Measurements from ENCODE around the gene AUTS2.

The AUTS2 gene

DNA sequence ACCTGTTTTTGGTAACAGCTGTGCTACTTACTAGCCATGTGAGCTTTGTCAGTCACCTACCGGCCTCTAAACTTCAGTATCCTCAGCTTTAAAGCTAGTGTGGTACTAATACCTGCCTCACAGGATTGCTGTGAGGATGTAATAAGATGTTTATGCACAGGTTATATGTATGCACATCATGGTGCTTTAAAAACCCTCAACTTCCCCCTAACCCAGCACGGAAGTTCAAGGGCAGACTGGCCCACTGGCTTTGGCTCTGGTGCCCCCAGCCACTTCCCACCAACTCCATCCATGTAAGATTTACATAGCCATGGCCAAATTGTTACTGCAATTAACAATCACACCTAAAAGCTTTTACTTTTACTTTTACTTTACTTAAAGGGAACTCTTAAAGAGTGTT is 857.6 kb downstream of the AUTS2 start:
- Mint-ChIP-seq H3K4me1 (peaks cover 20% of the 10 kb centered on the region), H3K4me3 (no peak overlapping the region), H3K27me3 (ENCODE audit: low read depth) (peaks cover 4% of the 10 kb centered on the region), H3K36me3 (ENCODE audit: low read depth) (peaks cover 5% of the 10 kb centered on the region), H3K9me3 (no peaks in the 10 kb centered on the region), H3K27ac (no peak overlapping the region)
- TF ChIP-seq, protein P1, sequence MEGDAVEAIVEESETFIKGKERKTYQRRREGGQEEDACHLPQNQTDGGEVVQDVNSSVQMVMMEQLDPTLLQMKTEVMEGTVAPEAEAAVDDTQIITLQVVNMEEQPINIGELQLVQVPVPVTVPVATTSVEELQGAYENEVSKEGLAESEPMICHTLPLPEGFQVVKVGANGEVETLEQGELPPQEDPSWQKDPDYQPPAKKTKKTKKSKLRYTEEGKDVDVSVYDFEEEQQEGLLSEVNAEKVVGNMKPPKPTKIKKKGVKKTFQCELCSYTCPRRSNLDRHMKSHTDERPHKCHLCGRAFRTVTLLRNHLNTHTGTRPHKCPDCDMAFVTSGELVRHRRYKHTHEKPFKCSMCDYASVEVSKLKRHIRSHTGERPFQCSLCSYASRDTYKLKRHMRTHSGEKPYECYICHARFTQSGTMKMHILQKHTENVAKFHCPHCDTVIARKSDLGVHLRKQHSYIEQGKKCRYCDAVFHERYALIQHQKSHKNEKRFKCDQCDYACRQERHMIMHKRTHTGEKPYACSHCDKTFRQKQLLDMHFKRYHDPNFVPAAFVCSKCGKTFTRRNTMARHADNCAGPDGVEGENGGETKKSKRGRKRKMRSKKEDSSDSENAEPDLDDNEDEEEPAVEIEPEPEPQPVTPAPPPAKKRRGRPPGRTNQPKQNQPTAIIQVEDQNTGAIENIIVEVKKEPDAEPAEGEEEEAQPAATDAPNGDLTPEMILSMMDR (IDR thresholded peaks at IDR 0.05; ENCODE audit: unreplicated experiment in 3 of 3) = no peak

DNA sequence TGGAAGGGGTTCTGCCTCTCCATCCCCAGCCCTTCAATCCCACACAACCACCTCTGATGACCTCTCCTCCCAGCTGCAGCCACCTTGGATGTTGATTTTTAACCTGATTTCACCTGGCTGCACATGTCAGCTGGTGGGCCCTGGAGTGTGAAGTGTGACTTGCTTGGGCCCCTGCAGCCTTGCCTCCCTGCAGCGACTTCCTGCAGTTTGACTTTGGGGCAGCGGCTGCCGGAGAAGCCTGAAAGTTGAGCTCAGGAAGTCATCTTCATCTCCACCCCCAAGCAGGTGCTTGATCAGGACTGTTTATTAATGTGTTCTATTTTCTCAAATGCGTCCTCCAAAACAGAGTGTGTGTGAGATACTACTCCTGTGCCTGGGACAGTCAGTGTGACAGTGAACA is 858.4 kb downstream of the AUTS2 start:
- H3K36me3 Mint-ChIP-seq (ENCODE audit: low read depth) = peaks cover 5% of the 10 kb centered on the region
- peak overlapping the region in 1 of 3 experiments; percentile 72 for H3K27ac Mint-ChIP-seq
- H3K27me3 Mint-ChIP-seq (ENCODE audit: low read depth) = peaks cover 5% of the 10 kb centered on the region
- TF ChIP-seq, protein P1 (IDR thresholded peaks at IDR 0.05; ENCODE audit: unreplicated experiment in 3 of 3) = no peak
- no peaks in the 10 kb centered on the region for H3K9me3 Mint-ChIP-seq
- H3K4me3 Mint-ChIP-seq = no peak overlapping the region
- peaks cover 20% of the 10 kb centered on the region for H3K4me1 Mint-ChIP-seq

DNA sequence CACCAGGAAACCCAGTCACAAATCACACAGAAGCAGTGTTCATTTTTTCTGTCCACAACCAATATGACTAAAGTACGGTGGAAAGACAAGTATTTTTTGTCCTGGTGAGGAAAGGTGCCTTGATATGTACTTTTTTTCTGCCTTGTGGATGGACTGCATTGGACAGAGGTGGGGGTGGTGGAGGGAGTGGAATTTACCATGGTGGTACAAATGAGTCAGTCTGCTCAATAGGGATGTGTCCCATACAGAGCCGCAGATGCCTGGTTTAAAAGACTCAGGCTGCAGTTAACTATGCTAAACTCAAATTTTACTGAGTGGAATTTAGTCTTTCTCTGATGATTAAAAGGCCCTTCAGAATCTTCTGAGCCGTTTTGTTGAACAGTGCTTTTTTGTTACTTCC is 859.2 kb downstream of the AUTS2 start:
- Mint-ChIP-seq H3K27me3 (ENCODE audit: low read depth) (peaks cover 5% of the 10 kb centered on the region), H3K9me3 (no peaks in the 10 kb centered on the region), H3K4me1 (peaks cover 20% of the 10 kb centered on the region), H3K27ac (peak overlapping the region; percentile 61 to 73 (median 71)), H3K4me3 (no peak overlapping the region), H3K36me3 (ENCODE audit: low read depth) (peaks cover 5% of the 10 kb centered on the region)
- TF ChIP-seq, protein P1 (IDR thresholded peaks at IDR 0.05; ENCODE audit: unreplicated experiment in 3 of 3) = no peak

GRCh38 chr7:70457883-70458680 is 859.8 kb downstream of the AUTS2 start:
- H3K4me1 Mint-ChIP-seq = peaks cover 20% of the 10 kb centered on the region
- no peaks in the 10 kb centered on the region for H3K9me3 Mint-ChIP-seq
- TF ChIP-seq, protein P1 (IDR thresholded peaks at IDR 0.05; ENCODE audit: unreplicated experiment in 3 of 3) = no peak
- peaks cover 5% of the 10 kb centered on the region for H3K36me3 Mint-ChIP-seq (ENCODE audit: low read depth)
- peaks cover 5% of the 10 kb centered on the region for H3K27me3 Mint-ChIP-seq (ENCODE audit: low read depth)
- peak overlapping the region; percentile 61 to 73 (median 71) for H3K27ac Mint-ChIP-seq
- H3K4me3 Mint-ChIP-seq = no peak overlapping the region

GRCh38 chr7:70458745-70459144 is 860.5 kb downstream of the AUTS2 start:
- H3K4me3 Mint-ChIP-seq = no peak overlapping the region

More at GRCh38 chr7:70458745-70459144, 860.5 kb downstream of the AUTS2 start:
- H3K27ac Mint-ChIP-seq = peak overlapping the region; percentile 61 to 73 (median 71)
- H3K9me3 Mint-ChIP-seq = no peaks in the 10 kb centered on the region
- peaks cover 2% of the 10 kb centered on the region for H3K36me3 Mint-ChIP-seq (ENCODE audit: low read depth)
- H3K27me3 Mint-ChIP-seq (ENCODE audit: low read depth) = peaks cover 5% of the 10 kb centered on the region
- TF ChIP-seq, protein P1 (IDR thresholded peaks at IDR 0.05; ENCODE audit: unreplicated experiment in 3 of 3) = no peak
- peaks cover 25% of the 10 kb centered on the region for H3K4me1 Mint-ChIP-seq
